ENCODE data around the gene GCAT.

DNA sequence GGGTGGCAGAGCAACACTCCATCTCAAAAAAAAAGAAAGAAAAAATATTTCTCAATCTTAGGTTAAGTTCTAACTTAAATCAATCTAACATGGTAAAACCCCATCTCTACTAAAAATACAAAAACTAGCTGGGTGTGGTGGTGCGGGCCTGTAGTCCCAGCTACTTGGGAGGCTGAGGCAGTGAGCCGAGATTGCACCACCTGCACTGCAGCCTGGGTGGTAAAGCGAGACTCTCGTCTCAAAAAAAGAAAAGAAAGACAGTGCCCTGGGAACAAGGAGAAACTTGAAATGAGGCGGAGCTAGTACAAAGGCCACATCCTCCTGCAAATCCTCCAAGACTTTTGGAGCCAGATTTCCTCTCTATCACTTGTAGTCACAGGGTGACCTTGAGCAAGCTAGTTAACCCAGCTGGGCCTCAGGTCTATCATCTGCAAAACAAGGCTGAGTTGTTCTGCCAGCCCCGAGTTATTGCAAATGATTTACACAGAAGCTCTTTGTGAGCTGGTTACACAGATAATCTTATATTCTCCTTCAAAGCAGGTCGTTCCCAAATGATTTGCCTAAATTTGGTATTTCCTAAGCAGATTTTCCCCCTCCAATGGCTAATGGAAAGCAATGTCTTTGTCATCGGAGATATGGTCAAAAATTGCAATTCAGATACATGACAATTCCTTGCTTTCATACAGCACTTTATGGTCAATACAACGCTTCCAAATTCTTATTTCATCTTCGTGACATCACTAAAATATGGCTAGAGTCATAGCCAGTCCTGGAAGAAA is 34.5 kb downstream of the GCAT start:
- no peak for TF ChIP-seq ESRRG (CRISPR knock-in tag; IDR thresholded peaks at IDR 0.05)
- no peak for TF ChIP-seq ZNF565 (CRISPR knock-in tag; conservative IDR thresholded peaks at IDR 0.05; ENCODE audit: low read depth)
- TF ChIP-seq BACH2 (CRISPR knock-in tag; IDR thresholded peaks at IDR 0.05; ENCODE audit: borderline replicate concordance): no peak
- TF ChIP-seq ARNTL (CRISPR knock-in tag; IDR thresholded peaks at IDR 0.05; ENCODE audit: borderline replicate concordance, low read depth): no peak
- no peak for TF ChIP-seq CSDC2 (CRISPR knock-in tag; IDR thresholded peaks at IDR 0.05)
- TF ChIP-seq, protein P1, sequence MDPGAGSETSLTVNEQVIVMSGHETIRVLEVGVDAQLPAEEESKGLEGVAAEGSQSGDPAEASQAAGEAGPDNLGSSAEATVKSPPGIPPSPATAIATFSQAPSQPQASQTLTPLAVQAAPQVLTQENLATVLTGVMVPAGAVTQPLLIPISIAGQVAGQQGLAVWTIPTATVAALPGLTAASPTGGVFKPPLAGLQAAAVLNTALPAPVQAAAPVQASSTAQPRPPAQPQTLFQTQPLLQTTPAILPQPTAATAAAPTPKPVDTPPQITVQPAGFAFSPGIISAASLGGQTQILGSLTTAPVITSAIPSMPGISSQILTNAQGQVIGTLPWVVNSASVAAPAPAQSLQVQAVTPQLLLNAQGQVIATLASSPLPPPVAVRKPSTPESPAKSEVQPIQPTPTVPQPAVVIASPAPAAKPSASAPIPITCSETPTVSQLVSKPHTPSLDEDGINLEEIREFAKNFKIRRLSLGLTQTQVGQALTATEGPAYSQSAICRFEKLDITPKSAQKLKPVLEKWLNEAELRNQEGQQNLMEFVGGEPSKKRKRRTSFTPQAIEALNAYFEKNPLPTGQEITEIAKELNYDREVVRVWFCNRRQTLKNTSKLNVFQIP (CRISPR knock-in tag; IDR thresholded peaks at IDR 0.05; ENCODE audit: borderline replicate concordance, low read depth): no peak

All from SK-N-SH treated with all-trans-retinoic acid at 6 μM for 48 hours (cell line).